ENCODE data around the gene MPPED2. TPM values are rescaled to one million over a fixed set of nuclear protein-coding genes. Genes with fewer than 3 reads are reported as not detected.

MPPED2 gene
- total and polyA plus RNA-seq, 4 donors: 0.11 to 5.6 (median 1.1) TPM

DNA sequence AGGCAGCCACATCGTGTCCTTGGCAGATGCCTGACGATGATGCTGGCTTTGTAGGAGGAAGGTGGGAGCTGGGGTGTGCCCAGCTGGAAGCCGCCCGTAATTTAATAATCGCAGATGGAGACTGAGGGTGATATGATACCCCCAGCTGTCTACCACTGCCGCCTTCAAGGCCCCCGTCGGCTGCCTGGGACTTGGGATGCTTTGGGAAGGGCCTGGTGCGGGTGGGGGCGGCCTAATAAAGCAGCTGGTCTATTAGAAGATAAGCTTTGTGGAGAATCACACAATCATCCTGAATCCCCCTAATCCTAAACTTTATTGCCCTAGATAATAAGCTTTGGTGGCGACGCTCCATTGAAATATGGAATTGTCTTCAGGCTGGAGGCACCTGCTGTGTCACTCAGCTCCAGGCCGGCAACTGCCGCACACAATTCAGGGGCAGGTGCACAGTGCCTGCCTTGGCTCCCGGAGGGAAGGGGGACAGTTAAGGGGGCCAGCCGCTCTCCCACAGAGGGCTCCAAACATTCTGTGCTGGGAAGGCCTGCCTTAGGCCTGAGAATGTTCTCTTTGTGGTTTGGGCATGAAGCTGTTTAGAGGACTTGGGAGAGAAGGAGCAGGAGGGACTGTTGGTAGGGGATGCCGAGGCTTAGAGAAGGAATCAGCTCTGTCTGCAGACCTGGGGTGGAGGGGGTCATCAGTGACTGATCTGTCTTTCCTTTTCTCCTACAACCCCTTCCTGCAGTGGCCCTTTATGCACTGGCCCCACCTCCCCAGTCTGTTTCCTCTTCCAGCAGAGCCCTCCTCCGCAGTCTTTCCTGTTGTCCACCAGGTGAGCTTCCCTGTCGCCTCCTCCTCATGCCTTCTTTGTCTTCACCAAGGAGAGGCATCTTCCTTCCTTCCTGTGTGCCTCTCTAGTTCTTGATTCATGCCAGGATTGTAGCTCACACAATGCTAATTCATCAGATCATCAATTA lies 198.0 kb downstream of the MPPED2 start:
- ATAC-seq (ENCODE audit: insufficient read depth, low FRiP score): peak; percentile 22
- DNase-seq: no peak
- Histone ChIP-seq H3K36me3 (ENCODE audit: control insufficient read depth in 4 of 4, insufficient read depth in 4 of 4, low read length in 4 of 4) (no peaks in the 10 kb centered on the region), H3K27me3 (ENCODE audit: control insufficient read depth in 3 of 3, insufficient read depth in 3 of 3, low read length in 2 of 3) (no peaks in the 10 kb centered on the region), H3K27ac (ENCODE audit: low read depth in 1 of 2, low read length in 1 of 2) (no peak overlapping the region), H3K9me3 (ENCODE audit: control insufficient read depth in 4 of 4, insufficient read depth in 3 of 4, low read length in 3 of 4) (no peaks in the 10 kb centered on the region), H3K9ac (ENCODE audit: insufficient read depth in 1 of 2, low read length in 2 of 2) (no peak overlapping the region), H3K4me3 (no peak overlapping the region), H3K4me1 (ENCODE audit: control insufficient read depth in 5 of 5, insufficient read depth in 5 of 5, low read length in 5 of 5) (peaks cover 0 to 13% (median 12%) of the 10 kb centered on the region in 5 donors)
- TF ChIP-seq, protein P1, sequence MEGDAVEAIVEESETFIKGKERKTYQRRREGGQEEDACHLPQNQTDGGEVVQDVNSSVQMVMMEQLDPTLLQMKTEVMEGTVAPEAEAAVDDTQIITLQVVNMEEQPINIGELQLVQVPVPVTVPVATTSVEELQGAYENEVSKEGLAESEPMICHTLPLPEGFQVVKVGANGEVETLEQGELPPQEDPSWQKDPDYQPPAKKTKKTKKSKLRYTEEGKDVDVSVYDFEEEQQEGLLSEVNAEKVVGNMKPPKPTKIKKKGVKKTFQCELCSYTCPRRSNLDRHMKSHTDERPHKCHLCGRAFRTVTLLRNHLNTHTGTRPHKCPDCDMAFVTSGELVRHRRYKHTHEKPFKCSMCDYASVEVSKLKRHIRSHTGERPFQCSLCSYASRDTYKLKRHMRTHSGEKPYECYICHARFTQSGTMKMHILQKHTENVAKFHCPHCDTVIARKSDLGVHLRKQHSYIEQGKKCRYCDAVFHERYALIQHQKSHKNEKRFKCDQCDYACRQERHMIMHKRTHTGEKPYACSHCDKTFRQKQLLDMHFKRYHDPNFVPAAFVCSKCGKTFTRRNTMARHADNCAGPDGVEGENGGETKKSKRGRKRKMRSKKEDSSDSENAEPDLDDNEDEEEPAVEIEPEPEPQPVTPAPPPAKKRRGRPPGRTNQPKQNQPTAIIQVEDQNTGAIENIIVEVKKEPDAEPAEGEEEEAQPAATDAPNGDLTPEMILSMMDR (IDR thresholded peaks at IDR 0.05; ENCODE audit: control extremely low read depth, extremely low read depth): no peak
- WGBS, 2 donors: 93 to 94% methylated on average over 19 of the region's 19 CpGs

GRCh38 chr11:30381879-30382278 lies 204.3 kb downstream of the MPPED2 start:
- Histone ChIP-seq H3K4me1 (ENCODE audit: control insufficient read depth in 5 of 5, insufficient read depth in 5 of 5, low read length in 5 of 5) (no peaks in the 10 kb centered on the region), H3K9ac (ENCODE audit: insufficient read depth in 1 of 2, low read length in 2 of 2) (no peak overlapping the region), H3K27ac (ENCODE audit: low read depth in 1 of 2, low read length in 1 of 2) (no peak overlapping the region), H3K36me3 (ENCODE audit: control insufficient read depth in 4 of 4, insufficient read depth in 4 of 4, low read length in 4 of 4) (no peaks in the 10 kb centered on the region), H3K4me3 (no peak overlapping the region), H3K27me3 (ENCODE audit: control insufficient read depth in 3 of 3, insufficient read depth in 3 of 3, low read length in 2 of 3) (no peaks in the 10 kb centered on the region), H3K9me3 (ENCODE audit: control insufficient read depth in 4 of 4, insufficient read depth in 3 of 4, low read length in 3 of 4) (no peaks in the 10 kb centered on the region)
- WGBS, 2 donors: 85 to 94% methylated on average over 2 of the region's 2 CpGs
- DNase-seq: no peak
- TF ChIP-seq, protein P1 (IDR thresholded peaks at IDR 0.05; ENCODE audit: control extremely low read depth, extremely low read depth): no peak
- no peak for ATAC-seq (ENCODE audit: insufficient read depth, low FRiP score)

- no peaks in the 10 kb centered on the region for H3K9me3 ChIP-seq (ENCODE audit: control insufficient read depth in 4 of 4, insufficient read depth in 3 of 4, low read length in 3 of 4)
- H3K4me1 ChIP-seq (ENCODE audit: control insufficient read depth in 5 of 5, insufficient read depth in 5 of 5, low read length in 5 of 5): no peaks in the 10 kb centered on the region
- no peaks in the 10 kb centered on the region for H3K36me3 ChIP-seq (ENCODE audit: control insufficient read depth in 4 of 4, insufficient read depth in 4 of 4, low read length in 4 of 4)
- H3K4me3 ChIP-seq: no peak overlapping the region
- no peaks in the 10 kb centered on the region for H3K27me3 ChIP-seq (ENCODE audit: control insufficient read depth in 3 of 3, insufficient read depth in 3 of 3, low read length in 2 of 3)
- TF ChIP-seq, protein P1 (IDR thresholded peaks at IDR 0.05; ENCODE audit: control extremely low read depth, extremely low read depth): no peak
- H3K27ac ChIP-seq (ENCODE audit: low read depth in 1 of 2, low read length in 1 of 2): no peak overlapping the region
- peak in 2 of 3 donors; percentile 76 to 80 for DNase-seq
- ATAC-seq (ENCODE audit: insufficient read depth, low FRiP score): no peak
- H3K9ac ChIP-seq (ENCODE audit: insufficient read depth in 1 of 2, low read length in 2 of 2): no peak overlapping the region
Observed at GRCh38 chr11:30380846-30381245, 205.3 kb downstream of the MPPED2 start.

Data from lung (tissue), 12 donors.